ENCODE measurements around the gene TIAM1. TPM values are rescaled to one million over a fixed set of nuclear protein-coding genes. Genes with fewer than 3 reads are reported as not detected.

TIAM1 gene
- polyA plus RNA-seq, 2 of the 4 experiments (the other 2 are of a cell fraction): 0.23 to 0.40 TPM

GRCh38 chr21:31078796-31079195 lies 265.3 kb downstream of the TIAM1 start:
- no peaks in the 10 kb centered on the region for H3K4me1 ChIP-seq
- POLR2A ChIA-PET: no interaction called here
- CTCF ChIA-PET: no interaction called here
- no peak overlapping the region for H3K4me2 ChIP-seq
- TF ChIP-seq ZNF302 (CRISPR knock-in tag; IDR thresholded peaks at IDR 0.05) (no peak), RCOR1 (IDR thresholded peaks at IDR 0.05; ENCODE audit: low read depth, low read length) (no peak), HES2 (IDR thresholded peaks at IDR 0.05) (no peak), BHLHE40 (IDR thresholded peaks at IDR 0.05; ENCODE audit: low read depth, low read length) (no peak), EHF (CRISPR knock-in tag; IDR thresholded peaks at IDR 0.05) (no peak), CHD4 (IDR thresholded peaks at IDR 0.05; ENCODE audit: borderline replicate concordance) (no peak), FOSB (CRISPR knock-in tag; IDR thresholded peaks at IDR 0.05) (no peak), PBX3 (IDR thresholded peaks at IDR 0.05) (no peak), NPAS2 (CRISPR knock-in tag; IDR thresholded peaks at IDR 0.05; ENCODE audit: borderline replicate concordance) (no peak), EHMT2 (IDR thresholded peaks at IDR 0.05; ENCODE audit: low read depth) (no peak), POLR2AphosphoS2 (conservative IDR thresholded peaks at IDR 0.05; ENCODE audit: low read length) (no peak), JUN (IDR thresholded peaks at IDR 0.05) (no peak), HOXA7 (CRISPR knock-in tag; IDR thresholded peaks at IDR 0.05) (no peak), ESRRA (IDR thresholded peaks at IDR 0.05; ENCODE audit: borderline replicate concordance, low read length) (no peak), SREBF2 (IDR thresholded peaks at IDR 0.05) (no peak), ZFP36 (IDR thresholded peaks at IDR 0.05; ENCODE audit: borderline replicate concordance, partially characterized antibody) (no peak)
- TF ChIP-seq, protein P1, sequence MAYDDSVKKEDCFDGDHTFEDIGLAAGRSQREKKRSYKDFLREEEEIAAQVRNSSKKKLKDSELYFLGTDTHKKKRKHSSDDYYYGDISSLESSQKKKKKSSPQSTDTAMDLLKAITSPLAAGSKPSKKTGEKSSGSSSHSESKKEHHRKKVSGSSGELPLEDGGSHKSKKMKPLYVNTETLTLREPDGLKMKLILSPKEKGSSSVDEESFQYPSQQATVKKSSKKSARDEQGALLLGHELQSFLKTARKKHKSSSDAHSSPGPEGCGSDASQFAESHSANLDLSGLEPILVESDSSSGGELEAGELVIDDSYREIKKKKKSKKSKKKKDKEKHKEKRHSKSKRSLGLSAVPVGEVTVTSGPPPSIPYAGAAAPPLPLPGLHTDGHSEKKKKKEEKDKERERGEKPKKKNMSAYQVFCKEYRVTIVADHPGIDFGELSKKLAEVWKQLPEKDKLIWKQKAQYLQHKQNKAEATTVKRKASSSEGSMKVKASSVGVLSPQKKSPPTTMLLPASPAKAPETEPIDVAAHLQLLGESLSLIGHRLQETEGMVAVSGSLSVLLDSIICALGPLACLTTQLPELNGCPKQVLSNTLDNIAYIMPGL (CRISPR knock-in tag; IDR thresholded peaks at IDR 0.05; ENCODE audit: borderline replicate concordance): no peak
- TF ChIP-seq, protein P2, sequence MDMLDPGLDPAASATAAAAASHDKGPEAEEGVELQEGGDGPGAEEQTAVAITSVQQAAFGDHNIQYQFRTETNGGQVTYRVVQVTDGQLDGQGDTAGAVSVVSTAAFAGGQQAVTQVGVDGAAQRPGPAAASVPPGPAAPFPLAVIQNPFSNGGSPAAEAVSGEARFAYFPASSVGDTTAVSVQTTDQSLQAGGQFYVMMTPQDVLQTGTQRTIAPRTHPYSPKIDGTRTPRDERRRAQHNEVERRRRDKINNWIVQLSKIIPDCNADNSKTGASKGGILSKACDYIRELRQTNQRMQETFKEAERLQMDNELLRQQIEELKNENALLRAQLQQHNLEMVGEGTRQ (IDR thresholded peaks at IDR 0.05): no peak
- TF ChIP-seq, protein P3, sequence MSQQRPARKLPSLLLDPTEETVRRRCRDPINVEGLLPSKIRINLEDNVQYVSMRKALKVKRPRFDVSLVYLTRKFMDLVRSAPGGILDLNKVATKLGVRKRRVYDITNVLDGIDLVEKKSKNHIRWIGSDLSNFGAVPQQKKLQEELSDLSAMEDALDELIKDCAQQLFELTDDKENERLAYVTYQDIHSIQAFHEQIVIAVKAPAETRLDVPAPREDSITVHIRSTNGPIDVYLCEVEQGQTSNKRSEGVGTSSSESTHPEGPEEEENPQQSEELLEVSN (IDR thresholded peaks at IDR 0.05; ENCODE audit: borderline replicate concordance, low read depth): no peak
- DNase-seq (ENCODE audit: low read depth in 1 of 2, low spot score in 1 of 2): no peak
- 3% methylated on average over 4 of the region's 4 CpGs for WGBS (ENCODE audit: missing lambda C conversion rate)
- no peak for FAIRE-seq
- H3K27ac ChIP-seq: no peak overlapping the region
- H3K9me3 ChIP-seq: no peaks in the 10 kb centered on the region
- ATAC-seq: no peak
- H3K4me3 ChIP-seq: no peak overlapping the region

DNA sequence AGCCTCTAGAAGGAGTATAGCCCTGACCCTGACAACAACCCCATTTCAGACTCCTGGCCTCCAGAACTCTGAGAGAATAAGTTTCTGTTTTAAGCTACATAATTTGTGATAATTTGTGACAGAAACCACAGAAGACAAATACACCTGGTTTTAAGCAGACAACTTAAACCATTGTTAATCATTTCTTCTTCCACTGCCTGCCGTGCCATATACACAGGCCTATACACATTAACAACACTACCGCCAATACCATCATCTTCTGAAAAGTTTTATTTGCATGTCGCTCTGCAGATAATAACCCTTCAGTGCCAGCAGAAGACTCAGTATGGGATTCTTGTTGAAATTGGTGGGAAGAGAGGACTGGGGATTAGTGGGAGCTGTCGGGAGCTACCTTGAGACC lies 265.8 kb downstream of the TIAM1 start:
- Histone ChIP-seq H3K4me1 (no peaks in the 10 kb centered on the region), H3K4me3 (no peak overlapping the region), H3K4me2 (no peak overlapping the region), H3K27ac (no peak overlapping the region), H3K9me3 (no peaks in the 10 kb centered on the region)
- FAIRE-seq (no peak), DNase-seq (ENCODE audit: low read depth in 1 of 2, low spot score in 1 of 2) (no peak), ATAC-seq (no peak)
- WGBS (ENCODE audit: missing lambda C conversion rate): 24% methylated on average over 4 of the region's 4 CpGs
- CTCF ChIA-PET: no interaction called here
- TF ChIP-seq ZSCAN20 (CRISPR knock-in tag; IDR thresholded peaks at IDR 0.05) (no peak), HES2 (IDR thresholded peaks at IDR 0.05) (no peak), CTCF (IDR thresholded peaks at IDR 0.05) (no peak), EHMT2 (IDR thresholded peaks at IDR 0.05; ENCODE audit: low read depth) (no peak), POLR2A (IDR thresholded peaks at IDR 0.05; ENCODE audit: low read length) (no peak), RFX5 (IDR thresholded peaks at IDR 0.05) (no peak)
- TF ChIP-seq, protein P4, sequence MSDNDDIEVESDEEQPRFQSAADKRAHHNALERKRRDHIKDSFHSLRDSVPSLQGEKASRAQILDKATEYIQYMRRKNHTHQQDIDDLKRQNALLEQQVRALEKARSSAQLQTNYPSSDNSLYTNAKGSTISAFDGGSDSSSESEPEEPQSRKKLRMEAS (IDR thresholded peaks at IDR 0.05): no peak
- TF ChIP-seq, protein P1 (CRISPR knock-in tag; IDR thresholded peaks at IDR 0.05; ENCODE audit: borderline replicate concordance): no peak
- POLR2A ChIA-PET: no interaction called here
